PC-9 (cell line): Measurements from ENCODE around the gene MICAL2. TPM values are rescaled to one million over a fixed set of nuclear protein-coding genes. Genes with fewer than 3 reads are reported as not detected.
A peak's percentile ranks its signal among the peaks of the same experiment; 100 is the strongest.

ENCODE experiments used
- BruUV-seq: library from RNA; stranded (reverse); fragments of 400-500 nt; replicated peaks from 2 replicates; lab custom pipeline; 2021; lab: Mats Ljungman, UMichigan
- CTCF ChIA-PET: fragments of 300-600 bp; sonication (Branson Sonifier 250); formaldehyde crosslinking; loops from one replicate; lab custom pipeline; 2022; ENCODE audit warnings: antibody characterized with exemption; lab: Charles Lee
- POLR2A ChIA-PET: fragments of 300-600 bp; sonication (Branson Sonifier 250); formaldehyde crosslinking; loops from one replicate; lab custom pipeline; 2022; ENCODE audit warnings: antibody characterized with exemption; ENCODE audit not compliant: unreplicated experiment; lab: Charles Lee
- DNase-seq, 2 experiments: peaks; one replicate each; pipeline versions ENCODE4 v3.0.0 to v3.0.0-alpha.2; 2015 to 2022; ENCODE audit warnings: mixed read lengths in 1 of 2
- H2AFZ ChIP-seq: fragments of 200-600 bp; sonication (generic); 2 replicates; pipeline ENCODE4 v1.8.1; 2017; ENCODE audit warnings: antibody characterized with exemption
- H3F3A ChIP-seq: fragments of 200-600 bp; sonication (generic); 2 replicates; pipeline ENCODE4 v1.8.1; 2017; ENCODE audit warnings: antibody characterized with exemption, mild to moderate bottlenecking, low read depth; ENCODE audit not compliant: insufficient read depth
- H3K27ac ChIP-seq: fragments of 200-600 bp; sonication (generic); 2 replicates; pipeline ENCODE4 v1.6.1; 2016; ENCODE audit warnings: mixed run types
- H3K27me3 ChIP-seq: fragments of 200-600 bp; sonication (generic); 2 replicates; pipeline ENCODE4 v1.6.1; 2016; ENCODE audit warnings: low read depth, mixed run types; ENCODE audit not compliant: insufficient read depth
- H3K36me3 ChIP-seq: fragments of 200-600 bp; sonication (generic); 2 replicates; pipeline ENCODE4 v1.6.1; 2016; ENCODE audit warnings: low read depth, mixed run types
- H3K4me1 ChIP-seq: fragments of 200-600 bp; sonication (generic); replicated peaks from 2 replicates; pipeline ENCODE4 v1.6.1; 2016; ENCODE audit warnings: mixed run types; ENCODE audit not compliant: insufficient read depth
- H3K4me2 ChIP-seq: fragments of 200-600 bp; sonication (generic); 2 replicates; pipeline ENCODE4 v1.6.1; 2017; ENCODE audit warnings: mixed run types
- H3K4me3 ChIP-seq: fragments of 200-600 bp; sonication (generic); 2 replicates; pipeline ENCODE4 v1.6.1; 2016; ENCODE audit warnings: mixed run types
- H3K79me2 ChIP-seq: fragments of 200-600 bp; sonication (generic); 2 replicates; pipeline ENCODE4 v1.6.1; 2017; ENCODE audit warnings: low read depth, mixed run types
- H3K9me2 ChIP-seq: fragments of 200-600 bp; sonication (generic); 2 replicates; pipeline ENCODE4 v1.8.1; 2017; ENCODE audit warnings: mild to moderate bottlenecking; ENCODE audit not compliant: insufficient read depth
- H3K9me3 ChIP-seq: fragments of 200-600 bp; sonication (generic); 2 replicates; pipeline ENCODE4 v1.8.1; 2016; ENCODE audit warnings: low read depth; ENCODE audit not compliant: insufficient read depth
- H4K20me1 ChIP-seq: fragments of 200-600 bp; sonication (generic); 2 replicates; pipeline ENCODE4 v1.8.1; 2017; ENCODE audit not compliant: insufficient read depth
- EZH2 ChIP-seq: fragments of 200-600 bp; sonication (generic); IDR thresholded peaks from 2 replicates; pipeline ENCODE4 v1.8.0; 2017; ENCODE audit warnings: antibody characterized with exemption, low read depth
- intact Hi-C: fragments of 100-400 bp; cut with micrococcal nuclease; formaldehyde crosslinking; loops from one replicate; pipeline ENCODE4 v1.10.0; 2022; ENCODE audit not compliant: unreplicated experiment
- total RNA-seq: library from RNA; stranded (reverse); gene quantifications from 2 replicates; pipeline ENCODE4 v1.2.3, GENCODE V29; 2021
- TF ChIP-seq, protein P1 (sequence below): fragments of 200-600 bp; sonication (generic); conservative IDR thresholded peaks from 2 replicates; pipeline ENCODE4 v1.6.1; 2017; ENCODE audit warnings: mixed run types, antibody characterized with exemption, mild to moderate bottlenecking, moderate library complexity

The MICAL2 gene
- total RNA-seq, 1 experiment from 2014 or later: 32.4 TPM

DNA sequence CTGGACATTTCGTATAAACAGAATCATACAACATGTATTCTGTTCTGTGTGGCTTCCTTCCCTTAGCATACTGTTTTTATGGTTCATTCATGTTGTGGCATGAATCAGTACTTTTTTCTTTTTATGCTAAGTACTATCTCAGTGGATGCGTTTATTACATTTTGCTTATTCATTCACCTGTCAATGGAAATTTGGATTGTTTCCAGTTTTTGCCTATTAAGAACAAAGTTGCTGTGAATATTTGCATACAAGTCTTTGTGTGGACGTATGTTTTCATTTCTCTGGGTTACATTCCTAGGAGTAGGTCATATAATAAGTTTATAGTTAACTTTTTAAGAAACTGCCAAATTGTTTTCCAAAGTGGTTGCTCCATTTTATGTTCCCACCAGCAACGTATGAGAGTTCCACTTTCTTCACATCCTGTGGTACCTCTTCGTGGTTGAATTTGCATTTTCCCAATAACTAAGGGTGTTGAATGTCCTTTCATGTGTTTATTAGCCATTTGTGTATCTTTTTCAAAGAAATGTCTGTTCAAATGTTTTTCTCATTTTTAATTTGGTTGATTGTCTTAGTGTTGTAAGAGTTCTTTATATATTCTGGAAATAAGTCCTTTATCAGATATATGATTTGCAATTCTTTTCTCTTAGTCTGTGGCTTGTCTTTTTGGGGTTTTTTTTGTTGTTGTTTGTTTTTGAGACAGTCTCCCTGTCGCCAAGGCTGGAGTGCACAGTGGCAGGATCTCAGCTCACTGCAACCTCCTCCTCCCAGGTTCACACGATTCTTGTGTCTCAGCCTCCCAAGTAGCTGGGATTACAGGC lies 46.0 kb upstream of the MICAL2 start:
- no peak for DNase-seq
- intact Hi-C loops: no loop called here
- BruUV-seq: no TSS peak

DNA sequence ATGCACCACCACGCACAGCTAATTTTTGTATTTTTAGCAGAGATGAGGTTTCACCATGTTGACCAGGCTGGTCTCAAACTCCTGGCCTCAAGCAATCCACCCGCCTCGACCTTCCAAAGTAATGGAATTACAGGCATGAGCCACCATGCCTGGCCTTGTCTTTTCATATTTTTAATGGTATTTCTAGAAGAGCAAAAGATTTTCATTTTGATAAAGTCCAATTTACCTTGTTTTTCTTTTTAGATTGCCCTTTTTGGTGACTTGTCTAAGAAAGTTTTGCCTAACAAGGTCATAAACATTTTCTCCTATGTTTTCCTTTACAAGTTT lies 45.5 kb upstream of the MICAL2 start:
- Histone ChIP-seq H3K9me3 (no peaks in the 10 kb centered on the region), H3K9me2 (no peaks in the 10 kb centered on the region), H2AFZ (no peak overlapping the region), H3K4me3 (no peak overlapping the region), H3K79me2 (no peaks in the 10 kb centered on the region), H3K4me2 (no peak overlapping the region), H3K27me3 (no peaks in the 10 kb centered on the region), H4K20me1 (no peaks in the 10 kb centered on the region), H3K4me1 (peaks cover 31% of the 10 kb centered on the region), H3K36me3 (no peaks in the 10 kb centered on the region), H3K27ac (no peak overlapping the region), H3F3A (peaks cover 19% of the 10 kb centered on the region)
- ChIA-PET CTCF (interaction anchor here (0.7 kb wide), 1 partner anchor 171 kb away, joined by 10 read pairs; no protein-coding TSS in a partner anchor), POLR2A (no interaction called here)
- TF ChIP-seq EZH2: no peak
- TF ChIP-seq, protein P1, sequence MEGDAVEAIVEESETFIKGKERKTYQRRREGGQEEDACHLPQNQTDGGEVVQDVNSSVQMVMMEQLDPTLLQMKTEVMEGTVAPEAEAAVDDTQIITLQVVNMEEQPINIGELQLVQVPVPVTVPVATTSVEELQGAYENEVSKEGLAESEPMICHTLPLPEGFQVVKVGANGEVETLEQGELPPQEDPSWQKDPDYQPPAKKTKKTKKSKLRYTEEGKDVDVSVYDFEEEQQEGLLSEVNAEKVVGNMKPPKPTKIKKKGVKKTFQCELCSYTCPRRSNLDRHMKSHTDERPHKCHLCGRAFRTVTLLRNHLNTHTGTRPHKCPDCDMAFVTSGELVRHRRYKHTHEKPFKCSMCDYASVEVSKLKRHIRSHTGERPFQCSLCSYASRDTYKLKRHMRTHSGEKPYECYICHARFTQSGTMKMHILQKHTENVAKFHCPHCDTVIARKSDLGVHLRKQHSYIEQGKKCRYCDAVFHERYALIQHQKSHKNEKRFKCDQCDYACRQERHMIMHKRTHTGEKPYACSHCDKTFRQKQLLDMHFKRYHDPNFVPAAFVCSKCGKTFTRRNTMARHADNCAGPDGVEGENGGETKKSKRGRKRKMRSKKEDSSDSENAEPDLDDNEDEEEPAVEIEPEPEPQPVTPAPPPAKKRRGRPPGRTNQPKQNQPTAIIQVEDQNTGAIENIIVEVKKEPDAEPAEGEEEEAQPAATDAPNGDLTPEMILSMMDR: no peak
- DNase-seq: no peak
- intact Hi-C loops: loop anchor here (5.0 kb wide), 2 partner anchors 117 to 182 kb away; no protein-coding TSS in a partner anchor
- BruUV-seq: no TSS peak

More for the DNA sequence above, 46.0 kb upstream of the MICAL2 start:
- H3F3A ChIP-seq: peaks cover 19% of the 10 kb centered on the region
- H3K4me1 ChIP-seq: peaks cover 31% of the 10 kb centered on the region
- H3K27me3 ChIP-seq: no peaks in the 10 kb centered on the region
- TF ChIP-seq, protein P1: no peak
- no peak for TF ChIP-seq EZH2
- H3K9me2 ChIP-seq: no peaks in the 10 kb centered on the region
- no peak overlapping the region for H3K27ac ChIP-seq
- H4K20me1 ChIP-seq: no peaks in the 10 kb centered on the region
- ChIA-PET POLR2A (no interaction called here), CTCF (no interaction called here)
- H2AFZ ChIP-seq: no peak overlapping the region
- no peaks in the 10 kb centered on the region for H3K79me2 ChIP-seq
- H3K4me3 ChIP-seq: no peak overlapping the region
- no peaks in the 10 kb centered on the region for H3K9me3 ChIP-seq
- no peak overlapping the region for H3K4me2 ChIP-seq
- H3K36me3 ChIP-seq: no peaks in the 10 kb centered on the region

- Histone ChIP-seq H3K4me3 (no peak overlapping the region; the same call in 1 of the 2 replicates), H3K79me2 (no peaks in the 10 kb centered on the region), H3K9me3 (no peaks in the 10 kb centered on the region), H3K27ac (peak overlapping the region; percentile 94), H3K4me2 (peak overlapping the region; percentile 71), H3K9me2 (no peaks in the 10 kb centered on the region), H3K36me3 (no peaks in the 10 kb centered on the region), H3K4me1 (peaks cover 32% of the 10 kb centered on the region), H2AFZ (no peak overlapping the region; the same call in 1 of the 2 replicates), H4K20me1 (no peaks in the 10 kb centered on the region), H3F3A (peaks cover 19% of the 10 kb centered on the region), H3K27me3 (no peaks in the 10 kb centered on the region)
- BruUV-seq: no TSS peak
- DNase-seq: peak; percentile 76 to 96
- intact Hi-C loops: loop anchor here (2.0 to 5.0 kb wide), 3 partner anchors 21 to 181 kb away; no protein-coding TSS in a partner anchor
- CTCF ChIA-PET: interaction anchor here (1.0 to 1.4 kb wide), 2 partner anchors 20 to 23 kb away, joined by 3 read pairs; no protein-coding TSS in a partner anchor
- TF ChIP-seq EZH2: no peak
- TF ChIP-seq, protein P1: no peak
- POLR2A ChIA-PET: interaction anchor here (0.6 to 1.7 kb wide), 2 partner anchors 22 to 112 kb away, joined by 4 to 7 read pairs; no protein-coding TSS in a partner anchor
Observed at GRCh38 chr11:12066056-12066798, 44.2 kb upstream of the MICAL2 start.
